ENCODE data around the gene ANXA3. TPM values are rescaled to one million over a fixed set of nuclear protein-coding genes. Genes with fewer than 3 reads are reported as not detected.
A peak's percentile ranks its signal among the peaks of the same experiment; 100 is the strongest.

ANXA3 gene
- total RNA-seq, 4 donors from 2014 or later: 98.4 to 216 (median 186) TPM

GRCh38 chr4:78512357-78512920 is 39.1 kb upstream of the ANXA3 start:
- TF ChIP-seq POLR2AphosphoS5 (IDR thresholded peaks at IDR 0.05) (no peak), POLR2A (IDR thresholded peaks at IDR 0.05; ENCODE audit: low read depth) (no peak), CTCF (IDR thresholded peaks at IDR 0.05) (no peak), EP300 (IDR thresholded peaks at IDR 0.05) (no peak)
- peaks cover 0 to 4% (median 0%) of the 10 kb centered on the region in 4 donors for H3K36me3 ChIP-seq
- H3K27me3 ChIP-seq: no peaks in the 10 kb centered on the region
- DNase-seq (ENCODE audit: extremely low spot score): no peak
- no peaks in the 10 kb centered on the region for H3K4me1 ChIP-seq
- no peak overlapping the region for H3K27ac ChIP-seq (replicated peaks in 1 of 4)
- H3K4me3 ChIP-seq: no peak overlapping the region
- 81% methylated on average over 3 of the region's 3 CpGs for WGBS
- intact Hi-C loops (cut with DNase I): loop anchor here (5.0 kb wide), 1 partner anchor 455 kb away; the partner anchor contains the start of gene FRAS1
- no peaks in the 10 kb centered on the region for H3K9me3 ChIP-seq

GRCh38 chr4:78513411-78513975 is 38.1 kb upstream of the ANXA3 start:
- Histone ChIP-seq H3K4me1 (no peaks in the 10 kb centered on the region), H3K4me3 (no peak overlapping the region), H3K27me3 (no peaks in the 10 kb centered on the region), H3K27ac (replicated peaks in 1 of 4) (no peak overlapping the region), H3K9me3 (no peaks in the 10 kb centered on the region), H3K36me3 (peaks cover 0 to 4% (median 0%) of the 10 kb centered on the region in 4 donors)
- DNase-seq (ENCODE audit: extremely low spot score): no peak
- 66% methylated on average over 3 of the region's 3 CpGs for WGBS
- intact Hi-C loops (cut with DNase I): loop anchor here (5.0 kb wide), 1 partner anchor 456 kb away; the partner anchor contains the start of gene FRAS1
- TF ChIP-seq POLR2A (IDR thresholded peaks at IDR 0.05; ENCODE audit: low read depth) (no peak), POLR2AphosphoS5 (IDR thresholded peaks at IDR 0.05) (no peak), EP300 (IDR thresholded peaks at IDR 0.05) (no peak), CTCF (IDR thresholded peaks at IDR 0.05) (no peak)

- no peaks in the 10 kb centered on the region for H3K9me3 ChIP-seq
- H3K27me3 ChIP-seq: no peaks in the 10 kb centered on the region
- H3K4me3 ChIP-seq: no peak overlapping the region
- no peak for TF ChIP-seq POLR2AphosphoS5 (IDR thresholded peaks at IDR 0.05)
- no peak for TF ChIP-seq POLR2A (IDR thresholded peaks at IDR 0.05; ENCODE audit: low read depth)
- peak; percentile 56 to 62 (median 59) for TF ChIP-seq CTCF (IDR thresholded peaks at IDR 0.05)
- TF ChIP-seq EP300 (IDR thresholded peaks at IDR 0.05): no peak
- H3K4me1 ChIP-seq: peaks cover 0 to 14% (median 4%) of the 10 kb centered on the region in 4 donors
- 22% methylated on average over 3 of the region's 3 CpGs for WGBS
- DNase-seq (ENCODE audit: extremely low spot score): no peak
- no peaks in the 10 kb centered on the region for H3K36me3 ChIP-seq
- H3K27ac ChIP-seq (replicated peaks in 1 of 4): no peak overlapping the region
- intact Hi-C loops (cut with DNase I): loop anchor here (5.0 kb wide), 1 partner anchor 560 kb away; no protein-coding TSS in a partner anchor
These were observed 34.4 kb upstream of the ANXA3 start for GRCh38 chr4:78517050-78517652.

- TF ChIP-seq EP300 (IDR thresholded peaks at IDR 0.05): no peak
- TF ChIP-seq CTCF (IDR thresholded peaks at IDR 0.05): no peak
- TF ChIP-seq POLR2AphosphoS5 (IDR thresholded peaks at IDR 0.05): no peak
- no peak for TF ChIP-seq POLR2A (IDR thresholded peaks at IDR 0.05; ENCODE audit: low read depth)
- intact Hi-C loops (cut with DNase I): loop anchor here (5.0 kb wide), 1 partner anchor 561 kb away; no protein-coding TSS in a partner anchor
- no peaks in the 10 kb centered on the region for H3K36me3 ChIP-seq
- H3K4me1 ChIP-seq: peaks cover 0 to 14% (median 4%) of the 10 kb centered on the region in 4 donors
- H3K27ac ChIP-seq (replicated peaks in 1 of 4): no peak overlapping the region
- no peaks in the 10 kb centered on the region for H3K9me3 ChIP-seq
- H3K27me3 ChIP-seq: no peaks in the 10 kb centered on the region
- H3K4me3 ChIP-seq: no peak overlapping the region
- 68% methylated on average over 3 of the region's 3 CpGs for WGBS
- DNase-seq (ENCODE audit: extremely low spot score): no peak
These were observed 33.0 kb upstream of the ANXA3 start for GRCh38 chr4:78518561-78518960.

Data from esophagus muscularis mucosa (tissue), 4 donors.